Measurements from ENCODE around the gene AATK. TPM values are rescaled to one million over a fixed set of nuclear protein-coding genes. Genes with fewer than 3 reads are reported as not detected.

AATK gene
- total and polyA plus RNA-seq, 10 of the 15 experiments (the other 5 are each of a cell fraction or from before 2014, with no cell fraction given), result 0.04 TPM; not detected in 9

DNA sequence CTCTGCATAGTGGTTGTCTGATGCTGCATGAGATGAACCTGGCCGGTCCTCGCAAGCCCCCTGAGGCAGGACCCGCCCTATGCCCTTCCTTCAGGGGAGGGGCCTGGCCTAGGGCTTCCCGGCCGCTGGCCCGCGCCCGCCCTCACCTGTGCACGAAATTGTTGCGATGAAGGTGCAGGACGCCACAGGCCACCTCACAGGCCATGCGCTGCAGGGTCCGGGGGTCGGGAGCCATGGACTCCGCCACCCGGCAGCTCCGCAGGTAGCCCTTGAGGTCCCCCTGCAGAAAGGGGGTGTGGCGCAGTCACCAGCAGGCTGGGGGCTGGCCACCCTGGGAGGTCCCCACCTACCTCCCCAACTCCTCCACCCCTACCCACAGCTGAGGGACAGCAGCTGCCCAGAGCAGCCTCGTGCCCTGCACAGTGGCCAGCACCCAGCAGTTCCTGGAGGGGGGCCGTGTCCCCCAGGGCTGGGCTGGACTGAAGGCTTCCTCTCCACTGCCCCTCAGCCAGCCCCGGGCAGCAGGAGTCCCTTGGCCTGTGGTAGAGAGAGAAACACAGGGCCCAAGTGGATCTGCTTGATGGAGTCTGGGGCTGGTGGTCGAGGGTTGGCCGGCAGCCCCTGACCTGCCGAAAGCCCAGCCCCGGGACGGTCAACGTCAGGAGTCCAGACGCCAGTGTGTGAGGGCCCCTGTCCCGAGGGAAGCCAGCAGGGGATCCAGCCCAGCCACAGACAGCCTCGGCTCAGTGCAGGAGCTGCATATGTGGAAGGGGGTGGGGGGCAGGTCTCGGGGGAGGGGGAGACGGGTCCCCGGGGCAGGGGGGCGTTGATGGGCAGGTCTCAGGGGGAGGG, 39.5 kb downstream of the AATK start:
- SMC1A ChIA-PET (ENCODE audit: uncharacterized antibody, unreplicated experiment), result no interaction called here
- no peak for ATAC-seq
- RAD21 ChIA-PET (ENCODE audit: unreplicated experiment), result no interaction called here

More for the DNA sequence above, 39.5 kb downstream of the AATK start:
- BruUV-seq (replicated peaks), result no TSS peak
- FAIRE-seq (no peak), DNase-seq (ENCODE audit: low read depth, low spot score) (no peak)
- Histone ChIP-seq H3K79me2 (ENCODE audit: control insufficient read depth, insufficient read depth, low read length) (no peaks in the 10 kb centered on the region), H3K9ac (ENCODE audit: control insufficient read depth, insufficient read depth, low read length) (no peak overlapping the region), H3K36me3 (ENCODE audit: control insufficient read depth in 2 of 2, insufficient read depth in 2 of 2, low read length in 1 of 2) (no peaks in the 10 kb centered on the region), H2AFZ (ENCODE audit: control insufficient read depth, low read depth, low read length) (no peak overlapping the region), H3K4me1 (ENCODE audit: control insufficient read depth, insufficient read depth, low read length) (no peaks in the 10 kb centered on the region), H3K27ac (ENCODE audit: control insufficient read depth, insufficient read depth) (no peak overlapping the region), H3K27me3 (replicated peaks in 1 of 2; ENCODE audit: control insufficient read depth in 2 of 2, insufficient read depth in 2 of 2, low read length in 1 of 2) (no peaks in the 10 kb centered on the region), H3K9me3 (replicated peaks; ENCODE audit: control insufficient read depth, insufficient read depth, low read length) (no peaks in the 10 kb centered on the region), H3K4me3 (no peak overlapping the region), H4K20me1 (ENCODE audit: control insufficient read depth, insufficient read depth) (no peaks in the 10 kb centered on the region), H3K4me2 (ENCODE audit: control insufficient read depth, insufficient read depth) (no peak overlapping the region)
- TF ChIP-seq ZNF217 (IDR thresholded peaks at IDR 0.05), result no peak
- TF ChIP-seq POU2F2 (IDR thresholded peaks at IDR 0.05; ENCODE audit: borderline replicate concordance, low read depth, low read length), result no peak
- no peak for TF ChIP-seq NR2C2 (IDR thresholded peaks at IDR 0.05; ENCODE audit: borderline replicate concordance, control insufficient read depth, insufficient read length, low read depth)
- no peak for TF ChIP-seq SREBF2 (IDR thresholded peaks at IDR 0.05; ENCODE audit: low read length)
- TF ChIP-seq, protein P1, sequence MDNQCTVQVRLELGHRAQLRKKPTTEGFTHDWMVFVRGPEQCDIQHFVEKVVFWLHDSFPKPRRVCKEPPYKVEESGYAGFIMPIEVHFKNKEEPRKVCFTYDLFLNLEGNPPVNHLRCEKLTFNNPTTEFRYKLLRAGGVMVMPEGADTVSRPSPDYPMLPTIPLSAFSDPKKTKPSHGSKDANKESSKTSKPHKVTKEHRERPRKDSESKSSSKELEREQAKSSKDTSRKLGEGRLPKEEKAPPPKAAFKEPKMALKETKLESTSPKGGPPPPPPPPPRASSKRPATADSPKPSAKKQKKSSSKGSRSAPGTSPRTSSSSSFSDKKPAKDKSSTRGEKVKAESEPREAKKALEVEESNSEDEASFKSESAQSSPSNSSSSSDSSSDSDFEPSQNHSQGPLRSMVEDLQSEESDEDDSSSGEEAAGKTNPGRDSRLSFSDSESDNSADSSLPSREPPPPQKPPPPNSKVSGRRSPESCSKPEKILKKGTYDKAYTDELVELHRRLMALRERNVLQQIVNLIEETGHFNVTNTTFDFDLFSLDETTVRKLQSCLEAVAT (IDR thresholded peaks at IDR 0.05), result no peak
- TF ChIP-seq GATAD2B (conservative IDR thresholded peaks at IDR 0.05; ENCODE audit: low read depth), result no peak
- TF ChIP-seq SPI1 (IDR thresholded peaks at IDR 0.05; ENCODE audit: borderline replicate concordance, insufficient read depth, low read depth, low read length), result no peak
- no peak for TF ChIP-seq NFIC (IDR thresholded peaks at IDR 0.05; ENCODE audit: low read depth, low read length)
- TF ChIP-seq ASH2L (IDR thresholded peaks at IDR 0.05; ENCODE audit: borderline replicate concordance, low read depth), result no peak
- TF ChIP-seq TCF7 (IDR thresholded peaks at IDR 0.05; ENCODE audit: borderline replicate concordance), result no peak
- TF ChIP-seq, protein P2, sequence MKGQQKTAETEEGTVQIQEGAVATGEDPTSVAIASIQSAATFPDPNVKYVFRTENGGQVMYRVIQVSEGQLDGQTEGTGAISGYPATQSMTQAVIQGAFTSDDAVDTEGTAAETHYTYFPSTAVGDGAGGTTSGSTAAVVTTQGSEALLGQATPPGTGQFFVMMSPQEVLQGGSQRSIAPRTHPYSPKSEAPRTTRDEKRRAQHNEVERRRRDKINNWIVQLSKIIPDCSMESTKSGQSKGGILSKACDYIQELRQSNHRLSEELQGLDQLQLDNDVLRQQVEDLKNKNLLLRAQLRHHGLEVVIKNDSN (IDR thresholded peaks at IDR 0.05; ENCODE audit: borderline replicate concordance, extremely low read length, insufficient read depth, low read depth, low read length), result no peak
- no peak for TF ChIP-seq MYB (IDR thresholded peaks at IDR 0.05; ENCODE audit: borderline replicate concordance, low read depth, low read length)
- TF ChIP-seq KDM1A (IDR thresholded peaks at IDR 0.05; ENCODE audit: borderline replicate concordance), result no peak
- no peak for TF ChIP-seq ZNF622 (IDR thresholded peaks at IDR 0.05)
- ChIA-PET POLR2A (no interaction called here), CTCF (no interaction called here)
- WGBS (ENCODE audit: insufficient coverage, insufficient replicate concordance, low lambda C conversion rate, missing lambda C conversion rate), result 49% methylated on average over 30 of the region's 34 CpGs
- in situ Hi-C loops (cut with MboI) (loop anchor here (25.0 kb wide), 1 partner anchor 361 kb away; no protein-coding TSS in a partner anchor), intact Hi-C loops (cut with micrococcal nuclease; ENCODE audit: unreplicated experiment) (no loop called here)

Data from GM12878 (cell line).